HCT116 (cell line): ENCODE measurements around the gene GRK5. TPM values are rescaled to one million over a fixed set of nuclear protein-coding genes. Genes with fewer than 3 reads are reported as not detected.

ENCODE experiments used
- ATAC-seq: fragments of 200-7000 bp; cut with Tn5 transposase; 2 replicates; pipeline ENCODE4 v1.9.1; 2020; ENCODE audit warnings: mild to moderate bottlenecking, moderate library complexity
- BruUV-seq: library from RNA; stranded (reverse); fragments of 400-500 nt; replicated peaks from 2 replicates; lab custom pipeline; 2021; lab: Mats Ljungman, UMichigan
- CTCF ChIA-PET: fragments of 300-600 bp; sonication (Branson Sonifier 250); formaldehyde crosslinking; loops from one replicate; lab custom pipeline; 2021; ENCODE audit warnings: antibody characterized with exemption; lab: Charles Lee
- POLR2A ChIA-PET: fragments of 300-600, 350-600 bp; sonication (Branson Sonifier 250); formaldehyde crosslinking; loops from one replicate; lab custom pipeline; 2021; ENCODE audit warnings: antibody characterized with exemption; lab: Charles Lee
- RAD21 ChIA-PET, 2 experiments: fragments of 300-600 bp; sonication (Branson Sonifier 250); formaldehyde crosslinking; loops; one replicate each; lab custom pipeline; 2023; ENCODE audit warnings: low total read pairs in 2 of 2; ENCODE audit not compliant: uncharacterized antibody in 2 of 2, unreplicated experiment in 2 of 2, low non-redundant PET in 1 of 2; lab: Charles Lee
- DNase-seq: peaks from one replicate; pipeline ENCODE4 v3.0.0-alpha.2; 2010; ENCODE audit warnings: low read depth, low spot score
- H2AFZ ChIP-seq: fragments of 200-600 bp; shearing (Covaris generic), sonication (generic); 2 replicates; pipeline ENCODE4 v1.6.1; 2017; ENCODE audit warnings: low read depth, mixed run types, mixed read lengths, antibody characterized with exemption, low read length; ENCODE audit not compliant: poor library complexity, severe bottlenecking
- H3K27ac ChIP-seq: 2 replicates; pipeline ENCODE4 v1.5.1; 2012; ENCODE audit warnings: low read depth, low read length
- H3K27me3 ChIP-seq: fragments of 200-600 bp; sonication (generic); 2 replicates; pipeline ENCODE4 v1.6.1; 2016; ENCODE audit warnings: mixed run types, low read length, mixed read lengths; ENCODE audit not compliant: insufficient read depth
- H3K36me3 ChIP-seq, 2 experiments: fragments of 200-500 bp in 1 of 2; fragments of 200-600 bp in 1 of 2; sonication (Bioruptor generic) in 1 of 2; sonication (generic) in 1 of 2; 2 replicates each; pipeline versions ENCODE4 v1.5.1 to v1.6.1; 2014 to 2016; ENCODE audit warnings: low read length in 2 of 2, inconsistent platforms in 1 of 2, mixed read lengths in 1 of 2, mixed run types in 1 of 2; ENCODE audit not compliant: insufficient read depth in 2 of 2, control insufficient read depth in 1 of 2
- H3K4me1 ChIP-seq, 2 experiments: fragments of 200-600 bp in 1 of 2; sonication (generic) in 1 of 2; 2 replicates each; pipeline versions ENCODE4 v1.5.1 to v1.6.1; 2012 to 2017; ENCODE audit warnings: low read length in 2 of 2, inconsistent platforms in 1 of 2, mild to moderate bottlenecking in 1 of 2, mixed read lengths in 1 of 2, mixed run types in 1 of 2, moderate library complexity in 1 of 2; ENCODE audit not compliant: insufficient read depth in 2 of 2, control insufficient read depth in 1 of 2
- H3K4me2 ChIP-seq: fragments of 200-600 bp; sonication (generic); 2 replicates; pipeline ENCODE4 v1.6.1; 2017; ENCODE audit warnings: mixed run types, low read length, mixed read lengths
- H3K4me3 ChIP-seq, 2 experiments: fragments of 200-600 bp in 1 of 2; sonication (generic) in 1 of 2; replicated peaks in 1 of 2; 2 replicates each; pipeline ENCODE4 v1.5.1; 2011 to 2016; ENCODE audit warnings: low read length in 2 of 2, control low read depth in 1 of 2, low read depth in 1 of 2, mild to moderate bottlenecking in 1 of 2, mixed read lengths in 1 of 2, mixed run types in 1 of 2
- H3K79me2 ChIP-seq: fragments of 200-600 bp; sonication (generic); 2 replicates; pipeline ENCODE4 v1.6.1; 2017; ENCODE audit warnings: mild to moderate bottlenecking, mixed run types, low read length, moderate library complexity, mixed read lengths; ENCODE audit not compliant: insufficient read depth
- H3K9ac ChIP-seq: fragments of 200-600 bp; sonication (generic); 2 replicates; pipeline ENCODE4 v1.6.1; 2016; ENCODE audit warnings: low read length, mixed read lengths
- H3K9me2 ChIP-seq: fragments of 200-600 bp; sonication (generic), shearing (Covaris generic); 2 replicates; pipeline ENCODE4 v1.6.1; 2017; ENCODE audit warnings: mixed run types, mild to moderate bottlenecking, moderate library complexity; ENCODE audit not compliant: insufficient read depth
- H3K9me3 ChIP-seq, 2 experiments: fragments of 200-500 bp in 1 of 2; fragments of 200-600 bp in 1 of 2; sonication (Bioruptor generic) in 1 of 2; sonication (generic) in 1 of 2; 2 replicates each; pipeline ENCODE4 v1.6.1; 2014 to 2017; ENCODE audit warnings: low read length in 2 of 2, mixed read lengths in 2 of 2, inconsistent platforms in 1 of 2, low read depth in 1 of 2, mild to moderate bottlenecking in 1 of 2, mixed run types in 1 of 2, moderate library complexity in 1 of 2; ENCODE audit not compliant: control insufficient read depth in 1 of 2, insufficient read depth in 1 of 2
- H4K20me1 ChIP-seq: fragments of 200-600 bp; sonication (generic), shearing (Covaris generic); 2 replicates; pipeline ENCODE4 v1.6.1; 2017; ENCODE audit warnings: mixed run types, mild to moderate bottlenecking, moderate library complexity; ENCODE audit not compliant: insufficient read depth
- ATF3 ChIP-seq: IDR thresholded peaks from 2 replicates; pipeline ENCODE4 v1.6.1; 2012
- CEBPB ChIP-seq: IDR thresholded peaks from 2 replicates; pipeline ENCODE4 v1.6.1; 2012; ENCODE audit warnings: low read depth
- RAD21 ChIP-seq: IDR thresholded peaks from 2 replicates; pipeline ENCODE4 v1.6.1; 2012; ENCODE audit warnings: low read depth, mild to moderate bottlenecking
- SIN3A ChIP-seq: IDR thresholded peaks from 2 replicates; pipeline ENCODE4 v1.6.1; 2012; ENCODE audit warnings: low read depth
- TCF7L2 ChIP-seq: IDR thresholded peaks from 2 replicates; pipeline ENCODE4 v1.7.0; 2011; ENCODE audit warnings: borderline replicate concordance, inconsistent platforms; ENCODE audit not compliant: insufficient read depth, insufficient read length; ENCODE audit errors: extremely low read depth
- ZNF274 ChIP-seq: fragments of 200-500 bp; sonication (Bioruptor generic); IDR thresholded peaks from 2 replicates; pipeline ENCODE4 v1.6.1; 2014; ENCODE audit warnings: mild to moderate bottlenecking, low read depth, low read length, inconsistent platforms
- intact Hi-C: fragments of 100-400 bp; cut with micrococcal nuclease; formaldehyde crosslinking; loops from 2 replicates; pipeline ENCODE4 v1.10.0; 2022
- total RNA-seq: library from RNA; stranded (reverse); gene quantifications from one replicate; pipeline ENCODE4 v1.2.1, GENCODE V29; 2021; ENCODE audit not compliant: unreplicated experiment

GRK5 gene
- total RNA-seq, 1 experiment from 2014 or later = 7.3 TPM

DNA sequence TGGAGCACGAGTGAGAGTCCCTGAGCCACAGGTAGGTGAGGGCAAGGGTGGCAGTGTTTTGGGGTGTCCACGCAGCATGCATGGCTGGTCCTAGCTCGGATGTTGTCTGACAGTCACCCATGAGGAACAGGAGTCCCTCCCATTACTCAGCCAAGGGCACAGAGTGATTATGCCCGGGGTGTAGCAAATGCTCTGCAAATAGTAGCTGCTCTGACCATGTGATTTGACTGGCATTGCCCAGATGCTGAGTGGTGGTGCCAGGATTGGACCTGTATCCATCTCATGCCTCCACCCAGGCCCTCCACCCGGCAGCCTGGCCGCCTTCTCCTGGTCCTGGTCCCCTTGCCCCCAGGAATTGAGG is 150.8 kb downstream of the GRK5 start:
- RAD21 ChIA-PET = no interaction called here
- H3K79me2 ChIP-seq = no peaks in the 10 kb centered on the region
- no peaks in the 10 kb centered on the region for H4K20me1 ChIP-seq
- no peak overlapping the region for H2AFZ ChIP-seq
- peaks cover 0 to 25% of the 10 kb centered on the region in 2 experiments; a peak in 2 of 4 replicates for H3K9me3 ChIP-seq
- intact Hi-C loops = no loop called here
- no peaks in the 10 kb centered on the region for H3K36me3 ChIP-seq
- no peak overlapping the region for H3K27ac ChIP-seq
- ATAC-seq = no peak
- no peak overlapping the region for H3K4me2 ChIP-seq
- H3K9ac ChIP-seq = no peak overlapping the region
- CTCF ChIA-PET = no interaction called here
- no peak overlapping the region for H3K4me3 ChIP-seq
- no peaks in the 10 kb centered on the region for H3K9me2 ChIP-seq
- POLR2A ChIA-PET = no interaction called here
- no peak for TF ChIP-seq ZNF274
- no peak for TF ChIP-seq TCF7L2
- no TSS peak for BruUV-seq
- DNase-seq = no peak
- H3K27me3 ChIP-seq = no peaks in the 10 kb centered on the region
- H3K4me1 ChIP-seq = no peaks in the 10 kb centered on the region

GRCh38 chr10:119358567-119358966 is 151.2 kb downstream of the GRK5 start:
- ChIA-PET POLR2A (no interaction called here), RAD21 (no interaction called here)
- H3K9me2 ChIP-seq = no peaks in the 10 kb centered on the region
- no peak overlapping the region for H3K4me2 ChIP-seq
- intact Hi-C loops = no loop called here
- no peak overlapping the region for H2AFZ ChIP-seq
- DNase-seq = no peak
- no peak for ATAC-seq
- no peaks in the 10 kb centered on the region for H3K79me2 ChIP-seq
- H3K4me3 ChIP-seq = no peak overlapping the region
- no peak overlapping the region for H3K9ac ChIP-seq
- H3K27me3 ChIP-seq = no peaks in the 10 kb centered on the region
- peaks cover 0 to 25% of the 10 kb centered on the region in 2 experiments; a peak in 2 of 4 replicates for H3K9me3 ChIP-seq
- no peak for TF ChIP-seq ATF3
- no peak for TF ChIP-seq SIN3A
- no peak for TF ChIP-seq CEBPB
- no peak for TF ChIP-seq RAD21
- TF ChIP-seq ZNF274 = no peak
- TF ChIP-seq, all 23 proteins: peak for 0
- Histone ChIP-seq H3K27ac (no peak overlapping the region), H4K20me1 (no peaks in the 10 kb centered on the region), H3K4me1 (no peaks in the 10 kb centered on the region), H3K36me3 (no peaks in the 10 kb centered on the region)
- CTCF ChIA-PET = no interaction called here
- no TSS peak for BruUV-seq
